ENCODE results near the gene ADAD2.

ADAD2 gene

GRCh38 chr16:84228256-84228838 is 37.4 kb downstream of the ADAD2 start (continued):
- TF ChIP-seq KLF17 (tag by site-specific recombination; IDR thresholded peaks at IDR 0.05) = peak; percentile 56; the same call in 1 of the 2 replicates
- TF ChIP-seq, protein P1, sequence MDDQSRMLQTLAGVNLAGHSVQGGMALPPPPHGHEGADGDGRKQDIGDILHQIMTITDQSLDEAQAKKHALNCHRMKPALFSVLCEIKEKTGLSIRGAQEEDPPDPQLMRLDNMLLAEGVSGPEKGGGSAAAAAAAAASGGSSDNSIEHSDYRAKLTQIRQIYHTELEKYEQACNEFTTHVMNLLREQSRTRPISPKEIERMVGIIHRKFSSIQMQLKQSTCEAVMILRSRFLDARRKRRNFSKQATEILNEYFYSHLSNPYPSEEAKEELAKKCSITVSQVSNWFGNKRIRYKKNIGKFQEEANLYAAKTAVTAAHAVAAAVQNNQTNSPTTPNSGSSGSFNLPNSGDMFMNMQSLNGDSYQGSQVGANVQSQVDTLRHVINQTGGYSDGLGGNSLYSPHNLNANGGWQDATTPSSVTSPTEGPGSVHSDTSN (CRISPR knock-in tag; IDR thresholded peaks at IDR 0.05) = no peak
- no peak for TF ChIP-seq ZNF548 (tag by site-specific recombination; IDR thresholded peaks at IDR 0.05)
- TF ChIP-seq ZNF473 (tag by site-specific recombination; IDR thresholded peaks at IDR 0.05) = no peak
- TF ChIP-seq ZFHX2 (tag by site-specific recombination; conservative IDR thresholded peaks at IDR 0.05) = peak; percentile 80

DNA sequence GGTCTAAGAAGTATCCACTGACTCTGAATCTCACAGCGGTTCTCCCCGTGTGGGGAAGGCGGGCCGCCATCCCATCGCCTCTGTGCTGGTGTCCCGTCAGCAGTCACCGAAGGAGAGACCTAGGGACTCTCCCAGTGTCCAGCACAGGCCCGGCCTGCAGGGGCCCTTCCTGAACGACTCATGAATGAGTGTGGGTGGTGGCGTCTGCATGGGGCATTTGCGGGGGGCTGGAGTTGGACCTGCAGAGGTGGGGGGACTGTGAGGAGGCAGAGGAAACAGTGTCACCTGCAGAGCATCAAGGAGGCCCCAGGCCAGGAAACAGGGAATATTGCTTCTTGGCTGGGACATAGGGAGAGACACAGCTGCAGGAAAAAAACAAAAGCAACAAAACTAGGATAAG is 38.5 kb downstream of the ADAD2 start:
- ChIA-PET CTCF (interaction anchor here (0.8 kb wide), 1 partner anchor 29 kb away, joined by 3 read pairs; no protein-coding TSS in a partner anchor), POLR2A (no interaction called here)

DNA sequence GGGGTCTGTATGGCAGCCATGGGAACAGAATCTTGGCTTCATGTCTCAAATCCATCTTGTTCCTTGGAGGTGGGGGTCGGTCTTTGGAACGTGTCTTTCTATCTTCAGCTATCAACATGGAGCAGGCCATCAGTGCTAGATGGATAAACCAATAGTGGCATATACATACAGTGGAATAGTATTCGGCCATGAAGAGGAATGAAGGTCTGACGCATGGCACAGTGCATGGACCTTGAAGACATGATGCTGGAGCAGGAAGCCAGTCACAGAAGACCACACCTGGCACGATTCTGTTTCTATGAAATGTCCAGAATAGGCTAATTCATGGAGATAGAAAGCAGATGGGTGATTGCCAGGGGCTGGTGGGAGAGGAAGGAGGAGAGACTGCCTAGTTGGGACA is 41.1 kb downstream of the ADAD2 start:
- H3K36me3 ChIP-seq (ENCODE audit: control insufficient read depth in 2 of 2, insufficient read depth in 1 of 2, low read length in 2 of 2) = no peaks in the 10 kb centered on the region
- no peak overlapping the region for H3K4me3 ChIP-seq (ENCODE audit: low read depth, low read length)
- ChIA-PET POLR2A (no interaction called here), CTCF (interaction anchor here (0.6 kb wide), 1 partner anchor 252 kb away, joined by 3 read pairs; no protein-coding TSS in a partner anchor)
- no peaks in the 10 kb centered on the region for H3K9me3 ChIP-seq (ENCODE audit: control insufficient read depth, insufficient read depth, low read depth, low read length)
- H3K27ac ChIP-seq (ENCODE audit: extremely low read depth, low read depth, low read length) = no peak overlapping the region
- H3K4me1 ChIP-seq (ENCODE audit: control insufficient read depth, insufficient read depth, low read length) = no peaks in the 10 kb centered on the region
- TF ChIP-seq ZNF146 (tag by site-specific recombination; IDR thresholded peaks at IDR 0.05) = peak; percentile 78
- TF ChIP-seq, protein P2, sequence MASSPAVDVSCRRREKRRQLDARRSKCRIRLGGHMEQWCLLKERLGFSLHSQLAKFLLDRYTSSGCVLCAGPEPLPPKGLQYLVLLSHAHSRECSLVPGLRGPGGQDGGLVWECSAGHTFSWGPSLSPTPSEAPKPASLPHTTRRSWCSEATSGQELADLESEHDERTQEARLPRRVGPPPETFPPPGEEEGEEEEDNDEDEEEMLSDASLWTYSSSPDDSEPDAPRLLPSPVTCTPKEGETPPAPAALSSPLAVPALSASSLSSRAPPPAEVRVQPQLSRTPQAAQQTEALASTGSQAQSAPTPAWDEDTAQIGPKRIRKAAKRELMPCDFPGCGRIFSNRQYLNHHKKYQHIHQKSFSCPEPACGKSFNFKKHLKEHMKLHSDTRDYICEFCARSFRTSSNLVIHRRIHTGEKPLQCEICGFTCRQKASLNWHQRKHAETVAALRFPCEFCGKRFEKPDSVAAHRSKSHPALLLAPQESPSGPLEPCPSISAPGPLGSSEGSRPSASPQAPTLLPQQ (tag by site-specific recombination; IDR thresholded peaks at IDR 0.05) = no peak

More for the DNA sequence above, 38.5 kb downstream of the ADAD2 start:
- no peak overlapping the region for H3K27ac ChIP-seq (ENCODE audit: extremely low read depth, low read depth, low read length)
- H3K9me3 ChIP-seq (ENCODE audit: control insufficient read depth, insufficient read depth, low read depth, low read length) = no peaks in the 10 kb centered on the region
- H3K36me3 ChIP-seq (ENCODE audit: control insufficient read depth in 2 of 2, insufficient read depth in 1 of 2, low read length in 2 of 2) = no peaks in the 10 kb centered on the region
- H3K4me3 ChIP-seq (ENCODE audit: low read depth, low read length) = no peak overlapping the region
- no peaks in the 10 kb centered on the region for H3K4me1 ChIP-seq (ENCODE audit: control insufficient read depth, insufficient read depth, low read length)
- TF ChIP-seq FEZF1 (tag by site-specific recombination; IDR thresholded peaks at IDR 0.05) (no peak), ZIC2 (tag by site-specific recombination; IDR thresholded peaks at IDR 0.05) (peak; percentile 27; the same call in 1 of the 2 replicates), GLIS1 (tag by site-specific recombination; IDR thresholded peaks at IDR 0.05) (peak; percentile 76), KLF16 (tag by site-specific recombination; IDR thresholded peaks at IDR 0.05) (no peak)

- ChIA-PET CTCF (interaction anchor here (0.7 to 1.5 kb wide), 2 partner anchors 9 to 44 kb away, joined by 3 read pairs; no protein-coding TSS in a partner anchor), POLR2A (no interaction called here)
- Histone ChIP-seq H3K9me3 (ENCODE audit: control insufficient read depth, insufficient read depth, low read depth, low read length) (no peaks in the 10 kb centered on the region), H3K4me3 (ENCODE audit: low read depth, low read length) (no peak overlapping the region), H3K4me1 (ENCODE audit: control insufficient read depth, insufficient read depth, low read length) (no peaks in the 10 kb centered on the region), H3K36me3 (ENCODE audit: control insufficient read depth in 2 of 2, insufficient read depth in 1 of 2, low read length in 2 of 2) (no peaks in the 10 kb centered on the region), H3K27ac (ENCODE audit: extremely low read depth, low read depth, low read length) (no peak overlapping the region)
- TF ChIP-seq ZNF530 (tag by site-specific recombination; IDR thresholded peaks at IDR 0.05; ENCODE audit: low read depth) = no peak
- TF ChIP-seq ZNF555 (tag by site-specific recombination; conservative IDR thresholded peaks at IDR 0.05) = no peak
- no peak for TF ChIP-seq ZNF350 (tag by site-specific recombination; IDR thresholded peaks at IDR 0.05)
- peak; percentile 48; the same call in 1 of the 2 replicates for TF ChIP-seq ZNF24 (tag by site-specific recombination; IDR thresholded peaks at IDR 0.05)
- TF ChIP-seq, protein P3, sequence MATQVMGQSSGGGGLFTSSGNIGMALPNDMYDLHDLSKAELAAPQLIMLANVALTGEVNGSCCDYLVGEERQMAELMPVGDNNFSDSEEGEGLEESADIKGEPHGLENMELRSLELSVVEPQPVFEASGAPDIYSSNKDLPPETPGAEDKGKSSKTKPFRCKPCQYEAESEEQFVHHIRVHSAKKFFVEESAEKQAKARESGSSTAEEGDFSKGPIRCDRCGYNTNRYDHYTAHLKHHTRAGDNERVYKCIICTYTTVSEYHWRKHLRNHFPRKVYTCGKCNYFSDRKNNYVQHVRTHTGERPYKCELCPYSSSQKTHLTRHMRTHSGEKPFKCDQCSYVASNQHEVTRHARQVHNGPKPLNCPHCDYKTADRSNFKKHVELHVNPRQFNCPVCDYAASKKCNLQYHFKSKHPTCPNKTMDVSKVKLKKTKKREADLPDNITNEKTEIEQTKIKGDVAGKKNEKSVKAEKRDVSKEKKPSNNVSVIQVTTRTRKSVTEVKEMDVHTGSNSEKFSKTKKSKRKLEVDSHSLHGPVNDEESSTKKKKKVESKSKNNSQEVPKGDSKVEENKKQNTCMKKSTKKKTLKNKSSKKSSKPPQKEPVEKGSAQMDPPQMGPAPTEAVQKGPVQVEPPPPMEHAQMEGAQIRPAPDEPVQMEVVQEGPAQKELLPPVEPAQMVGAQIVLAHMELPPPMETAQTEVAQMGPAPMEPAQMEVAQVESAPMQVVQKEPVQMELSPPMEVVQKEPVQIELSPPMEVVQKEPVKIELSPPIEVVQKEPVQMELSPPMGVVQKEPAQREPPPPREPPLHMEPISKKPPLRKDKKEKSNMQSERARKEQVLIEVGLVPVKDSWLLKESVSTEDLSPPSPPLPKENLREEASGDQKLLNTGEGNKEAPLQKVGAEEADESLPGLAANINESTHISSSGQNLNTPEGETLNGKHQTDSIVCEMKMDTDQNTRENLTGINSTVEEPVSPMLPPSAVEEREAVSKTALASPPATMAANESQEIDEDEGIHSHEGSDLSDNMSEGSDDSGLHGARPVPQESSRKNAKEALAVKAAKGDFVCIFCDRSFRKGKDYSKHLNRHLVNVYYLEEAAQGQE (tag by site-specific recombination; IDR thresholded peaks at IDR 0.05) = no peak
- TF ChIP-seq ZNF621 (tag by site-specific recombination; IDR thresholded peaks at IDR 0.05) = no peak
Observed at GRCh38 chr16:84232969-84233368, 42.0 kb downstream of the ADAD2 start.

Data from HEK293 (cell line).